Breast epithelium (tissue), 3 donors: ENCODE data around the gene PRX.
A peak's percentile ranks its signal among the peaks of the same experiment; 100 is the strongest.

Experiments
- POLR2A ChIP-seq: fragments of 450-650 bp; IDR thresholded peaks from one replicate; pipeline ENCODE4 v1.6.1; 2016; ENCODE audit warnings: antibody characterized with exemption, mild to moderate bottlenecking, moderate library complexity
- POLR2AphosphoS5 ChIP-seq, 3 donors: sonication (generic); formaldehyde crosslinking; IDR thresholded peaks; one replicate each; pipeline ENCODE4 v1.6.1; 2017; ENCODE audit warnings: antibody characterized with exemption in 3 of 3
- TF ChIP-seq, protein P1 (sequence below), 3 donors: fragments of 450-650 bp; IDR thresholded peaks; one replicate each; pipeline ENCODE4 v1.5.1; 2016 to 2017; ENCODE audit warnings: antibody characterized with exemption in 3 of 3, mild to moderate bottlenecking in 3 of 3, moderate library complexity in 3 of 3

DNA sequence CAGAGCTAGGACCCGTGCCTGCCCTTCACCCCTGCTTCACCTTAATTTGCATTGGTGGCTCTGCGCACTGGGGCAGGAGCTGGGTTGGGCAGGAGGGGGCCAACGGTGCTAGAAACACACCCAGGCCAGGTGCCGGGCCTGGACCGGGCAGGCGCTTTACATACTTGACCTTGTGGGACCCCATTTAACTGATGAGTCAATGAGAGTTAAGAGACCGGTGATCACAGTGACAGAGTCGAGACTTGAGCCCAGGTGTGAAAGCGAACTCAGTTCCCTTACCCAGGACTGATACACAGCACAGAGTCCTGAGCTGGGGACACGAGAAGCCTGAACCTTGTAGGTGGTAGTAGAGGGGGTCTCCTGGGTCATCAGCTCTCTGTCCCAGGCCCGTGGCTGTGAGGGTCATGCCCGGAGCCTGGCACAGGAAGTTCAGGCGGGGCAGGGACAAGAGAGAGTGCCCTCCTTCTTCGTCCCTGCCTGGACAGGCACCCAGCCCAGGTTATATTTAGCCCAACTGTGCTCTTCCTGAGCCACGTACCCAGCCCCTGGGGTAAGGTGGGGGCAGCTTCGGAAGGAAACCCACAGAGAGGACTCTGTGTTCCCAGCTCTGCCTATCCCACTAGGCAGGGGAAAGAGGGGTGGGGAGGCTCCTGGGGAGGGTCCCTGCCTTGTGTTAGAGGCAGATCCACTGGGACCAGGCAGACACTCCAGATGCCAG is 1.9 kb downstream of the PRX start:
- TF ChIP-seq, protein P1, sequence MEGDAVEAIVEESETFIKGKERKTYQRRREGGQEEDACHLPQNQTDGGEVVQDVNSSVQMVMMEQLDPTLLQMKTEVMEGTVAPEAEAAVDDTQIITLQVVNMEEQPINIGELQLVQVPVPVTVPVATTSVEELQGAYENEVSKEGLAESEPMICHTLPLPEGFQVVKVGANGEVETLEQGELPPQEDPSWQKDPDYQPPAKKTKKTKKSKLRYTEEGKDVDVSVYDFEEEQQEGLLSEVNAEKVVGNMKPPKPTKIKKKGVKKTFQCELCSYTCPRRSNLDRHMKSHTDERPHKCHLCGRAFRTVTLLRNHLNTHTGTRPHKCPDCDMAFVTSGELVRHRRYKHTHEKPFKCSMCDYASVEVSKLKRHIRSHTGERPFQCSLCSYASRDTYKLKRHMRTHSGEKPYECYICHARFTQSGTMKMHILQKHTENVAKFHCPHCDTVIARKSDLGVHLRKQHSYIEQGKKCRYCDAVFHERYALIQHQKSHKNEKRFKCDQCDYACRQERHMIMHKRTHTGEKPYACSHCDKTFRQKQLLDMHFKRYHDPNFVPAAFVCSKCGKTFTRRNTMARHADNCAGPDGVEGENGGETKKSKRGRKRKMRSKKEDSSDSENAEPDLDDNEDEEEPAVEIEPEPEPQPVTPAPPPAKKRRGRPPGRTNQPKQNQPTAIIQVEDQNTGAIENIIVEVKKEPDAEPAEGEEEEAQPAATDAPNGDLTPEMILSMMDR (IDR thresholded peaks at IDR 0.05) = no peak
- TF ChIP-seq POLR2A (no peak), POLR2AphosphoS5 (IDR thresholded peaks at IDR 0.05) (peak in 1 of 3 donors; percentile 34)
